Loucy (cell line): Measurements from ENCODE around the gene RRAD.
A peak's percentile ranks its signal among the peaks of the same experiment; 100 is the strongest.

ENCODE experiments used
- H2AFZ ChIP-seq: fragments of 200-600 bp; sonication (generic); 2 replicates; pipeline ENCODE4 v1.6.0; 2016; ENCODE audit warnings: antibody characterized with exemption, mild to moderate bottlenecking, low read length, moderate library complexity
- H3F3A ChIP-seq: fragments of 200-600 bp; 2 replicates; pipeline ENCODE4 v1.6.0; 2016; ENCODE audit warnings: antibody characterized with exemption, low read depth, mild to moderate bottlenecking
- H3K27me3 ChIP-seq: fragments of 200-600 bp; sonication (generic); 2 replicates; pipeline ENCODE4 v1.6.1; 2014; ENCODE audit warnings: low read length, mild to moderate bottlenecking; ENCODE audit not compliant: insufficient read depth, poor library complexity, severe bottlenecking
- H3K36me3 ChIP-seq: fragments of 200-600 bp; sonication (generic); 2 replicates; pipeline ENCODE4 v1.6.1; 2016; ENCODE audit warnings: low read length; ENCODE audit not compliant: insufficient read depth
- H3K4me1 ChIP-seq: fragments of 200-600 bp; sonication (generic); 2 replicates; pipeline ENCODE4 v1.5.1; 2014; ENCODE audit warnings: low read length, mild to moderate bottlenecking; ENCODE audit not compliant: insufficient read depth, poor library complexity, severe bottlenecking
- H3K4me2 ChIP-seq: fragments of 200-600 bp; sonication (generic); 2 replicates; pipeline ENCODE4 v1.6.0; 2014; ENCODE audit warnings: antibody characterized with exemption, low read length, low read depth, mild to moderate bottlenecking; ENCODE audit not compliant: poor library complexity, severe bottlenecking
- H3K4me3 ChIP-seq: fragments of 200-600 bp; sonication (generic); 2 replicates; pipeline ENCODE4 v1.5.1; 2014; ENCODE audit warnings: low read length, mild to moderate bottlenecking, mixed read lengths; ENCODE audit not compliant: poor library complexity, severe bottlenecking
- H3K79me2 ChIP-seq: fragments of 200-600 bp; sonication (generic); 2 replicates; pipeline ENCODE4 v1.6.1; 2014; ENCODE audit warnings: low read length; ENCODE audit not compliant: insufficient read depth
- H3K9ac ChIP-seq: fragments of 200-600 bp; sonication (generic); 2 replicates; pipeline ENCODE4 v1.6.0; 2014; ENCODE audit warnings: mild to moderate bottlenecking, low read depth, low read length, moderate library complexity; ENCODE audit not compliant: poor library complexity, severe bottlenecking
- H3K9me2 ChIP-seq: fragments of 200-600 bp; sonication (generic); replicated peaks from 2 replicates; pipeline ENCODE4 v1.6.1; 2016; ENCODE audit warnings: low read depth, low read length, mixed read lengths
- H3K9me3 ChIP-seq: fragments of 200-600 bp; sonication (generic); 2 replicates; pipeline ENCODE4 v1.6.1; 2014; ENCODE audit warnings: mild to moderate bottlenecking, antibody characterized with exemption, low read length, low read depth; ENCODE audit not compliant: insufficient read depth
- H4K20me1 ChIP-seq: fragments of 200-600 bp; sonication (generic); 2 replicates; pipeline ENCODE4 v1.6.0; 2014; ENCODE audit warnings: antibody characterized with exemption, low read length, mild to moderate bottlenecking; ENCODE audit not compliant: insufficient read depth, poor library complexity, severe bottlenecking
- EZH2phosphoT487 ChIP-seq: fragments of 200-600 bp; IDR thresholded peaks from 2 replicates; pipeline ENCODE4 v1.6.1; 2018; ENCODE audit warnings: antibody characterized with exemption, mild to moderate bottlenecking, moderate library complexity, borderline replicate concordance
- TF ChIP-seq, protein P1 (sequence below): fragments of 200-600 bp; sonication (generic); conservative IDR thresholded peaks from 2 replicates; pipeline ENCODE4 v1.5.1; 2014; ENCODE audit warnings: mild to moderate bottlenecking, antibody characterized with exemption, low read length

RRAD gene

DNA sequence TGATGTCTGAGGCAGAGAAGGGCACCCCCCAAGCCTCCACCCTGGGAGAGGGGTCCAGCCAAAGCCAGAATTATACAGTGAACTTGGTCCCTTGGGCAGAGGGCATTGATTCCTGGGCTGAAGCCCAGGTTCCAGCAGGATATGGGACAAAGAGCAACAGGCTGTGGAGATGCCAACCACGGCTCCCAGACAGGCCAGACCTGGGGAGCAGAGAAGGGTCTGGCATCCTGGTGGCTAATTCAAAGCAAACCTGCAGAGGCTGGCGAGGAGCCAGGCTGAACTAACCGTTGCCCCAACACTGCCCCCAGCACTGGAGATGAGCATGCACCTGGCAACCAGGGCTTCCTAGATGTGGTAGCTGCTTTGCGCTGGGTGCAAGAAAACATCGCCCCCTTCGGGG, 38.7 kb upstream of the RRAD start:
- Histone ChIP-seq H3K9me3 (no peaks in the 10 kb centered on the region), H3K36me3 (no peaks in the 10 kb centered on the region), H2AFZ (no peak overlapping the region), H3F3A (no peaks in the 10 kb centered on the region), H3K4me2 (peak overlapping the region; percentile 77), H3K27me3 (no peaks in the 10 kb centered on the region), H4K20me1 (no peaks in the 10 kb centered on the region), H3K9ac (no peak overlapping the region), H3K4me3 (no peak overlapping the region), H3K4me1 (peaks cover 16% of the 10 kb centered on the region), H3K9me2 (no peaks in the 10 kb centered on the region), H3K79me2 (peaks cover 5% of the 10 kb centered on the region; the same call in 1 of the 2 replicates)
- TF ChIP-seq, protein P1, sequence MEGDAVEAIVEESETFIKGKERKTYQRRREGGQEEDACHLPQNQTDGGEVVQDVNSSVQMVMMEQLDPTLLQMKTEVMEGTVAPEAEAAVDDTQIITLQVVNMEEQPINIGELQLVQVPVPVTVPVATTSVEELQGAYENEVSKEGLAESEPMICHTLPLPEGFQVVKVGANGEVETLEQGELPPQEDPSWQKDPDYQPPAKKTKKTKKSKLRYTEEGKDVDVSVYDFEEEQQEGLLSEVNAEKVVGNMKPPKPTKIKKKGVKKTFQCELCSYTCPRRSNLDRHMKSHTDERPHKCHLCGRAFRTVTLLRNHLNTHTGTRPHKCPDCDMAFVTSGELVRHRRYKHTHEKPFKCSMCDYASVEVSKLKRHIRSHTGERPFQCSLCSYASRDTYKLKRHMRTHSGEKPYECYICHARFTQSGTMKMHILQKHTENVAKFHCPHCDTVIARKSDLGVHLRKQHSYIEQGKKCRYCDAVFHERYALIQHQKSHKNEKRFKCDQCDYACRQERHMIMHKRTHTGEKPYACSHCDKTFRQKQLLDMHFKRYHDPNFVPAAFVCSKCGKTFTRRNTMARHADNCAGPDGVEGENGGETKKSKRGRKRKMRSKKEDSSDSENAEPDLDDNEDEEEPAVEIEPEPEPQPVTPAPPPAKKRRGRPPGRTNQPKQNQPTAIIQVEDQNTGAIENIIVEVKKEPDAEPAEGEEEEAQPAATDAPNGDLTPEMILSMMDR = no peak

DNA sequence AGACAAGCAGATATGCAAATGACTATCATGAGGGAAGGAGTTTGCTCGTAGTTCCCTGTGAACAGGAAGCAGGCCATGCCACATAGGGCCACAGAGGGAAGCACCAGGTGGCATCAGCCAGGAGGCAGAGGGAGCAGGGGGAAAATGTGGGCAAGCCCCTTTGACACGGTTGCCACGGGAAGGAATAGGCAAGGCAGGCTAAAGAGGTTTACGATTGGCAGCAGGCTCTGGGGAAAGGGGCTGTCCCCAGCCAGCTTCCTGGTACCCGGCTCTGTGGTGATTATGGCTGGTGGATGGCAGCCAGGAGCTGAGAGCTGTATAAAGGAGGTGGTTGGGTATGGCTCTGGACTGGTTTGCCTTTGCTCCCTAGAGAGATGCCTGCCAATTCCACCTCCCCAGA, 36.6 kb upstream of the RRAD start:
- peak overlapping the region; percentile 66 for H3K9ac ChIP-seq
- peak overlapping the region; percentile 75 for H2AFZ ChIP-seq
- H3K9me2 ChIP-seq = no peaks in the 10 kb centered on the region
- no peaks in the 10 kb centered on the region for H3K27me3 ChIP-seq
- no peaks in the 10 kb centered on the region for H3K9me3 ChIP-seq
- H3K36me3 ChIP-seq = no peaks in the 10 kb centered on the region
- peak overlapping the region; percentile 78 for H3K4me3 ChIP-seq
- TF ChIP-seq, protein P1 = no peak
- TF ChIP-seq EZH2phosphoT487 = no peak
- no peaks in the 10 kb centered on the region for H4K20me1 ChIP-seq
- peak overlapping the region; percentile 77 for H3K4me2 ChIP-seq
- H3K4me1 ChIP-seq = peaks cover 16% of the 10 kb centered on the region
- H3K79me2 ChIP-seq = peaks cover 5% of the 10 kb centered on the region; the same call in 1 of the 2 replicates
- no peaks in the 10 kb centered on the region for H3F3A ChIP-seq

DNA sequence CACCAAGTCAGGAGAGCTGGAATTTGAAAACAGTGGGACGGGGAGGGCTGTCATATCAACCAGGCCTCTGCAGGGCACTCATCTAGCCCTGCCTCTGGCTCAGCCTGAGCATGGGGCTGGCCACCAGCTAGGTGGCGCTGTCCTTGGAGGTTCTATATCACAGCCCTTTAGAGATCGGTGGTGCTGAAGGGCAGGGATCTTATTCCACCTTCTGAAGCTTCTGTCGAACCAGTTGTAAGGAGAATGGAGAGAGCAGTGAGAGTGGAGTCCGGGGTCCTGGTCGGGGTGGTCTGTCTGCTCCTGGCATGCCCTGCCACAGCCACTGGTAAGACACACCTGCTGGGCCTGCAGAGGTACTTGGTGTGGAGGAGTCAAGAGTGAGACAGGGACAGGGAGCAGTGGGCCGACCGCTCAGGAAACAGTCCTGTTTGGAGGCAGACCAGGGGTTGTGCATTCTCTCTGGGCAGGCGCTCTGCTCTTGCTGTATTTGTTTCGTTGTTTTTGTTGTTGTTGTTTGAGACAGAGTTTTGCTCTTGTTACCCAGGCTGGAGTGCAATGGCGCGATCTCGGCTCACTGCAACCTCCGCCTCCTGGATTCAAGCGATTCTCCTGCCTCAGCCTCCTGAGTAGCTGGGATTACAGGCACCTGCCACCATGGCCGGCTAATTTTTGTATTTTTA, 35.9 kb upstream of the RRAD start, which contains the start of gene CES3:
CES3 (plus strand) TSS at position 202 of the 680 bp plus-strand sequence; CDS start at position 244, 42 bp downstream.
- Histone ChIP-seq H3K36me3 (no peaks in the 10 kb centered on the region), H3K9me2 (no peaks in the 10 kb centered on the region), H3K79me2 (peaks cover 5% of the 10 kb centered on the region; the same call in 1 of the 2 replicates), H3K4me2 (peak within 1 kb of the TSS; percentile 77), H3K9me3 (no peaks in the 10 kb centered on the region), H4K20me1 (no peaks in the 10 kb centered on the region), H3K4me3 (peak within 1 kb of the TSS; percentile 78), H3K9ac (peak within 1 kb of the TSS; percentile 66), H3K4me1 (peaks cover 16% of the 10 kb centered on the region), H2AFZ (peak within 1 kb of the TSS; percentile 87), H3F3A (no peaks in the 10 kb centered on the region), H3K27me3 (no peaks in the 10 kb centered on the region)
- TF ChIP-seq EZH2phosphoT487 = no peak
- TF ChIP-seq, protein P1 = peak; percentile 97
